ENCODE measurements around the gene GLB1L3.

DNA sequence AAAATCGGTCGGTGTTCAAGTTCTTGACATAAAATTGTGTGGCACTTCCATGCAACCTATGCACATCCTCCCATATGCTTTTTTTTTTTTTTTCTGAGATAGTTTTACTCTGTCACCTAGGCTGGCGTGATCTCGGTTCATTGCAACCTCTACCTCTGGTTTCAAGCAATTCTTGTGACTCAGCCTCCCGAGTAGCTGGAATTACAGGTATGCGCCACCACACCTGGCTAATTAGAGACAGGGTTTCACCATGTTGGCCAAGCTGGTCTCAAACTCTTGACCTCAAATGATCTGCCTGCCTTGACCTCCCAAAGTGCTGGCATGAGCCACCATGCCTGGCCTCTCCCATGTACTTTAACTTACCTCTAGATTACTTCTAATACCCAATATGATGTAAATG is 15.0 kb downstream of the GLB1L3 start:
- TF ChIP-seq POLR2A (IDR thresholded peaks at IDR 0.05; ENCODE audit: low read length), result no peak
- TF ChIP-seq GATA1 (IDR thresholded peaks at IDR 0.05; ENCODE audit: low read depth, low read length), result no peak
